Measurements from ENCODE around the gene GGT6.

The GGT6 gene

GRCh38 chr17:4572131-4572530, 11.8 kb upstream of the GGT6 start:
- no peak for DNase-seq

- DNase-seq, result no peak
Measured at GRCh38 chr17:4569591-4569990, 9.2 kb upstream of the GGT6 start.

- peak; percentile 47 for DNase-seq
Measured at GRCh38 chr17:4566785-4567184, 6.4 kb upstream of the GGT6 start.

GRCh38 chr17:4565209-4566141, 5.1 kb upstream of the GGT6 start:
- peak; percentile 57 for DNase-seq

GRCh38 chr17:4562015-4562969, 1.9 kb upstream of the GGT6 start:
- DNase-seq, result no peak

GRCh38 chr17:4560837-4561256, 470 bp upstream of the GGT6 start:
- no peak for DNase-seq

- no peak for DNase-seq
Measured at GRCh38 chr17:4559966-4560365, 411 bp downstream of the GGT6 start.

- no peak for DNase-seq
Measured at GRCh38 chr17:4559139-4559791, 1.1 kb downstream of the GGT6 start.

- no peak for DNase-seq
Measured at GRCh38 chr17:4558347-4558971, 1.9 kb downstream of the GGT6 start.

- no peak for DNase-seq
Measured at GRCh38 chr17:4557626-4558346, 2.6 kb downstream of the GGT6 start.

- no peak for DNase-seq
Measured at GRCh38 chr17:4556996-4557395, 3.4 kb downstream of the GGT6 start.

GRCh38 chr17:4555873-4556759, 4.3 kb downstream of the GGT6 start:
- DNase-seq, result no peak

- peak; percentile 99 for DNase-seq
Measured at GRCh38 chr17:4554997-4555799, 5.2 kb downstream of the GGT6 start, which contains the start of gene MYBBP1A. MYBBP1A (minus strand) TSS chr17:4555384; CDS start chr17:4555324, 60 bp downstream.

GRCh38 chr17:4554441-4554996, 5.9 kb downstream of the GGT6 start:
- DNase-seq, result no peak

- DNase-seq, result no peak
Measured at GRCh38 chr17:4553669-4554068, 6.7 kb downstream of the GGT6 start.

- no peak for DNase-seq
Measured at GRCh38 chr17:4551796-4552525, 8.4 kb downstream of the GGT6 start.

GRCh38 chr17:4551141-4551540, 9.2 kb downstream of the GGT6 start:
- no peak for DNase-seq

GRCh38 chr17:4550534-4551039, 9.8 kb downstream of the GGT6 start:
- no peak for DNase-seq
